Hindlimb muscle (tissue), 1 donor: ENCODE measurements around the gene TRMT61A. TPM values are rescaled to one million over a fixed set of nuclear protein-coding genes. Genes with fewer than 3 reads are reported as not detected.
"Not testable (repeated sequence)": the region's sequence is repeated elsewhere in the genome, so short reads cannot be mapped to it uniquely, and the experiment has no call there.

Experiments used
- DNase-seq: peaks from one replicate; pipeline ENCODE4 v3.0.0-alpha.2; 2013
- polyA plus RNA-seq: library from polyadenylated mRNA; unstranded; fragments of 120-200 nt; gene quantifications from one replicate; pipeline ENCODE4 v1.2.1, GENCODE V29; 2013; ENCODE audit not compliant: insufficient read length

The TRMT61A gene
- polyA plus RNA-seq, 1 donor, result 7.8 TPM

DNA sequence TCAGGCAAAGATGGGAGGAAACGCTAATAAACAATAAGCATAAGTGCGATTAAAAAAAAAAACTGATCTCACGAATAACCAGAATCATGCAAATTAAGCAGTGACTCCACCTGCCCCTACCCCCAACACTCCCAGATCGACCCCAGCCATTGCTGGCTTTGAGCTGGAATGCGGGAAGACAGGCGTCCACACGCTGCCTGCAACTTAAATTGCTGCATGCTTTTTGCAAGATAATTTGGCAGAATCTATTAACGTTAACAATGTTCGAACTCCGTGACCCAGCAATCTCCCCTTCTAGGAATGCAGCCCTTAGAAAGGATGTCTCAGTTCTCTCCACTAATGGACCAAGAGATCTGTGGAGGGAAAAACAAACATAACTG, 5.4 kb upstream of the TRMT61A start:
- DNase-seq, result no peak

DNA sequence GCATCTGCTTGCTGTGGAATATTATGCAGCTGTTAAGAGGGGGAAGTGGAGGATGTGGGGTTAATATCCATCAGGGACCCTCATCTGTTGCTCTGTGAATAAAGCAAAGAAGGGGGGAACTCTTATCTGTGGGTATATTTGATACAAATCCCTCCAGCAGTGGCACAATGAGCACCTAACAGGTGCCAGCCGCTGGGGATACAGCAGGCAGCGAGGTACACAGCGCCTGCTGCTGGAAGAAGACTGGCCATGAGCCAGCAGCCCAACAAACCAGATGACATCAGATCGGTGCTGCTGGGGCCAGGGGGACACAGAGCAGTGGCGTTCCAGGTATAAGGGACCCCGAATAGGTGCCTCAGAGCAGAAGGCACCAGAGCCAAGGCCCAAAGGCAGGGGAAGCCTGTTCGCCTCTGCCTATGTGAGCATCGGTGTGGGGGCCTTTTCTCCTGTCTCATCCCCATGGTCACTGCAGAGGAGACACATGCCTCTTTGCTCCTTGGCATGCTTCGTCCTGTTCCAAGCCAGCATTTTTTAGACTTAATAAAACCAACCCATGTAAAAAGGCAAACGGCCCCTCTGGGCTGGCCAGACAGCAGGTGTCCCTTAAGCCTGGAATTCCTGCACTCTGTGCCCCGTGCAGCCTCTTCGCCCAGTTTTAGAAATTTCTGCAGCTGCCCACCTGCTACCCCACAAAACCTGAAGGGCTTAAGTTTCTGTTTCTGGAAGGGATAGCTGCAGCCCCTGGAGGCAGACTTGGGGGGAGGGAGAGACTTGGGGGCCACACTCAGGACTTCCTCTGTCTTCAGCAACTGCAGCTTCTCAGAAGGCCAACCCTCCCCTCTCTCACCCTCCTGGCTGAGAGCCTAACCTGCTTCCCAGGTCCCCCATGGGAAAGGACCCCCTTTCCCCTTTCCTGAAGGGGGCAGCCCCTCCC, 4.7 kb upstream of the TRMT61A start:
- DNase-seq, result no peak

DNA sequence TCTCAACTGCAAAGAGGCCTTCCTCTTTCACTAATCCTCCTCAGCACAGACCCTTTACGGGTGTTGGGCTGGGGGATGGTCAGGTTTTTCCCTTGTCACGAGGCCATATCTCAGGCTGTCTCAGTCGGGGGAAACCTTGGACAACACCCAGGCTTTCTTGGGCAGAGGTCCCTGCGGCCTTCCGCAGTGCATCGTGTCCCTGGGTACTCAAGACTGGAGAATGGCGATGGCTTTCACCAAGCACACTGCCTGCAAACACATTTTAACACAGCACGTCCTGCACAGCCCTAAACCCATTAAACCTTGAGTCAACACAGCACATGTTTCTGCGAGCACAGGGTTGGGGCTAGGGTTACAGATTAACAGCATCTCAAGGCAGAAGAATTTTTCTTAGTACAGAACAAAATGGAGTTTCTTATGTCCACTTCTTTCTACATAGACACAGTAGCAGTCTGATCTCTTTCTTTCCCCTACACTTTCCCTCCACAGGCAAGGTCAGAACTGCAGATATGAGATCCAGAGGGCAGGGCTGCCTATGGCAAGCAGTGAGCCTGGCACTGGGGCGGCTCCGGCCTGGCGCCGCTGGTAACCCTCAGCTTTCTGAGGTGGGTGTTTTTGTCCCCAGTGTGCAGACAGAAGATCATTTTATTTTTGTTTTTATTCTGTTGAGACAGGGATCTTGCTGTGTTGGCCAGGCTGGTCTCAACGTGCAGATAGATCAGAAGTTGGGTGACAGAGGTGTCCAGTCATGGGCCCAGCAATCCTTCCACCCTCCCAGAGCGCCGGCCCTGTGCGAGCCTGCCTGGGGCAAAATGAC, 3.4 kb upstream of the TRMT61A start:
- not testable (repeated sequence) for DNase-seq

DNA sequence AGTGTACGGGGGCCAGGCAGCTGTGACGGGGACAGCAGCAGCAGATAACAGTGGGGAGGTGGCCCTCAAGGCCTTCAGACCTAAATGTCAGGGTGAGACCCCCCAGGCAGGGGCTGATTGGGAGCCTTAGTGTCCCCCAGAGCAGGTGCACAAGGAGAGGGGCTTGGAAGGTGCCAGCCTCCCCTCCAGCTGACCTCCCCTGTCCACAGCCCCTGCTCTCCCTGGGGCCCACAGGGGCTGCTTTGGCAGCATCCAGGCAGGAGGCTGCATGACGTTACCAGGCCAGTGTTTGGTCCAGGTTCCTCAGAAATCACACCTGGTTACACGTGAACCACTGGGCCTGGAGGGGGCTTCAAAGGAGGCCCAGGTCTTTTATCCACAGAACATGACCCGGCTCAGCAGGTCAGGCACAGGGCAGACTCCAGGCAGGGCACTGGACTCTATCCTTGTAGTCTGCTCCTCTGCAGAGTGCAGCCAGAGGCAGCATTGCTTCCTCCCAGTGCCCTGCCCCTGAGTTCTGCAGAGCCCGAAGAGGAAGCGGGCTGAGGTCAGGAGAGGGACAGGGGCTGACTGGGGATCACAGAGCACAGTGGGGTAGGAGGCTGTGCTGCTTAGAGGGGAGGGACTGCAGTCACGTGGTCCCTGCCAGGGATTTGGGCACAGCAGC, 2.6 kb upstream of the TRMT61A start:
- DNase-seq, result no peak

DNA sequence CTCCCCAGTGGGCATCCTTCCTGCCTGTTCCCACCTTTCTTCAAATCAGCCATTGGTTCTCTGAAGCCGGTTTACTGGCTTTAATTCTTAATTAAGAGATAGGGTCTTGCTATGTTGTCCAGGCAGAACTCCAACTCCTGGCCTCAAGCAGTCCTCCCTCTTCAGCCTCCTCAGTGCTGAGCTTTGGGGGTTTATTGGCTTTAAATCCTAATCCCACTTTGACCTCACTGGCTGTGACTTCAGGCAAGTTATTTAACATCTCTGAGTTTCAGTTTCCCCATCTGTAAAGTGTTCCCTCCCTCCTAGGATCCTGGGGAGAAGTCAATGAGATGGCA, 2.1 kb upstream of the TRMT61A start:
- no peak for DNase-seq

DNA sequence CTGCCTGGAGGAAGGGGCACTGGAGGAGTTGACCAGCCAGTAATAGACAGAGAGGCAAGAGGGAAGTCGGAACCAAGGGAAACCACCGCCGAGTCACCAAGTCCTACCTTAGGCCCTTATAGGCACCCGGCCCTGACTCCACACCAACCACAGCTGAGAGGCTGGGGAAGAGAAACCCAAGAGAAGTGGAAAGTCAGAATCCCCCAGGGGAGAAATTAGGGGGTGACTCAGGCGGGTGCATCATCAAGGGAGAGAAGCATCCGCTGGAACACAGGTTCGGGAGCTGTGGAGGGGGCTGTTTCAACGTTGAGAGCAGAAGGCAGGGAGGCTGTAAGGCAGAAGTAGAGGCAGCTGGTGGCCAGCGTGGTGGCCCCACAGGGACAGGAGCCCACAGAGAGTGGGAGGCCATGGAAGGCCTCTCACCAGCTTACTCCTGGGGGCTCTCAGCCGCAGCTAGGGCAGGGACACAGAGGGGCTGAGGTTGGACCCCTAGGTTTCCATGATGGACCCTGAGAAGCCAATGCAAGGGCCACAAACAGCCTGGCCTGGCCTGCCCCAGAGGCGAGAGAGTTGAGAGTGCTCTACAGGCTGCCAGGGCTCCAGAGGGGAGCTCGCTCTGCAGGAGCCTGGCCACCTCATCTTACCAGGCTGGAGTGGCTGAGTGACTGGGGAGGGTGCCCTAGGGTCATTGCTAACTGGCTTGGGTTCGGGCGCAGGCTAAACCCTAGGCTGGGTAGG, 1.4 kb upstream of the TRMT61A start:
- DNase-seq, result no peak

DNA sequence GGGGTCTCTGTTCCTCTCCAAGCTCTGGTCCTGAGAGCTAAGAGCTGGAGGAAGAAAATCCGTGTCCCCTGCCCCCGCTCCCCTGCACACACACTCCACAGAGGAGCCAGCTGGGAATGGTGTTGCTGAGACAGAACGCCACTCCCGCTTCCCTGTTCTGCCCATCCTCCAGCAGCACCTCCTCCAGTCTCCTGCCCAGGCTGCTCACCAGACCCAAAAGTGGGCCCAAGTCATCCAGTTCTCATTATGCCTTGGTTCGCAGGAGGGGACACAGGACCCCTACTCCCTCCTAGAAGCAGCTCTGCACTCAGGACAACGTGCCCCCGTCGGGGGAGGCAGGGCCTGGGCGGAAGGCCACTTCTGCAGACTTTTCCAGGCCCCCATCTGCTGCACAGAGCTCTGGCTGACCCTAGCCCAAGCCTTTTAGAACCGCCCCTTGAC, 830 bp upstream of the TRMT61A start:
- DNase-seq, result no peak

DNA sequence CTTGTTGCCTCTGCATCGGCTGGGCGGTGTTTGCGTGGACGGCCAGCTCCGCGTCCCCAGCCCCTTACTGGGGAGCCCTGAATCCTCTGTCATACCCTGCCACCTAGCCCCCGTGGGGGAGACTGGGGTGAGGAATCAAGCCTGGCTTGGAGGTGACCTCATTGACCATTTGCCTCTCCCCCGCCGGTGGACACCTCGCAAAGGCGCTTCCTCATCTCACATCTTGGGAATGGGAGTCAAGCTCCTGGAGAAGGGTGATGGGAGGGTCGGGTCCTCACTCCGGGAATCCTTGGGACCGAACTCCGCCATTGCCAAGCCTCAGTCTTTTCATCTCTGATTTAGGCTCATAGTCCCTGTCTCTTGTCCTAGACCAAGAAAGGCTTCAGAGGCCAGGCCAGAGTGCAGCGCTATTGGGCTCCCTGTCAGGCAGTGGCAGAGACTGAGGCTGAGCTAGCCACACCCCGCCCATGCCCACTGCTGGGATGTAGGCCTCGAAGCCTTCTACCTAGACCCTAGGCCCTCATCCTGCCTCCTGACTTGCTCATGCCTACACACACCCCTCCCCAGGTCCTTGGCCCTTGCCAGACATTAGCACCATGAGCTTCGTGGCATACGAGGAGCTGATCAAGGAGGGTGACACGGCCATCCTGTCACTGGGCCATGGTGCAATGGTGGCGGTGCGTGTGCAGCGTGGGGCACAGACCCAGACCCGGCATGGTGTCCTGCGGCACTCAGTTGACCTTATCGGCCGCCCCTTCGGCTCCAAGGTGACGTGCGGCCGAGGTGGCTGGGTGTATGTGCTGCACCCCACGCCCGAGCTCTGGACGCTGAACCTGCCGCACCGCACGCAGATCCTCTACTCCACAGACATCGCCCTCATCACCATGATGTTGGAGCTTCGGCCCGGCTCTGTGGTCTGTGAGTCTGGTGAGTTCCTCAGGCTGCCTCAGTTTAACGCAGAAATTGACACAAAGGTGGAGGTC, 678 bp downstream of the TRMT61A start:
- DNase-seq, result no peak

DNA sequence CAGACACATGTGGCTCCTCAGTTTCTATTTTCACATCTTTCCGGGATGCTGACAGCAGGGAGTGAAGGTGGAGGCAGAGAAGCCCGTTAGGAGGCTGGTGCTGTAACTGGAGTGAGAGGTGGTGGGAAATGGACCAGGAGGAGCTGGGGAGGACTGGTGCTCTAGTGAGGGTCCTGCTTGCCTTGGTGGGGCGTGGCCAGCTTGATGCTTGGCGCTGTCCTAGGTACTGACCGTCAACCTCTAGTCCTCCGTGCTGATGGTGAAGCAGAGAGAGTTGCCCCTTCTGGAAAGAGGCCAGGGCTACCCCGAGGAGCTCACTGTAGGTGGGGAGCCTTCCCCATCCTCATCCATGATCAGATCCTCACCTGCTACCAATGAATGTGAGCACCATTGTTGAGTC, 1.4 kb downstream of the TRMT61A start:
- no peak for DNase-seq

DNA sequence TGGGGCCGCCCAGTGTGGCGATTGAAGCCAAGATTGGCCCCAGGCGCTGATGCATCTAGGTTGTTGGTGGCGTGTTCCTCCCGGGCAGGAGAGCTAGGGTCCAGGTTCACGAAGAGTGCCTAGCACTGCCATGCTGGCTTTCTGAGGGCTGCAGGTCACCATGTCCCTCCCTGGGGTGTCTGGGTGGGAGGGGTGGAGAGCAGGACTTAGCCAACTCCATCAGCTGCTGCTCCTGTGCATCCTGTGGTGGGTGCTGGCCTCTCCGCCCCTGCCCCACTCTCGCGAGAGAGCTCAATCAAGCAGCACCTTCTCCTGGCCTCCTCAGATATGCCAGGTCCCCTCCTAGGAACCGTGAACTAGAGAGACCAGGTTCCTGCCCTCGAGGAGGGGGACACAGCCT, 1.8 kb downstream of the TRMT61A start:
- no peak for DNase-seq

DNA sequence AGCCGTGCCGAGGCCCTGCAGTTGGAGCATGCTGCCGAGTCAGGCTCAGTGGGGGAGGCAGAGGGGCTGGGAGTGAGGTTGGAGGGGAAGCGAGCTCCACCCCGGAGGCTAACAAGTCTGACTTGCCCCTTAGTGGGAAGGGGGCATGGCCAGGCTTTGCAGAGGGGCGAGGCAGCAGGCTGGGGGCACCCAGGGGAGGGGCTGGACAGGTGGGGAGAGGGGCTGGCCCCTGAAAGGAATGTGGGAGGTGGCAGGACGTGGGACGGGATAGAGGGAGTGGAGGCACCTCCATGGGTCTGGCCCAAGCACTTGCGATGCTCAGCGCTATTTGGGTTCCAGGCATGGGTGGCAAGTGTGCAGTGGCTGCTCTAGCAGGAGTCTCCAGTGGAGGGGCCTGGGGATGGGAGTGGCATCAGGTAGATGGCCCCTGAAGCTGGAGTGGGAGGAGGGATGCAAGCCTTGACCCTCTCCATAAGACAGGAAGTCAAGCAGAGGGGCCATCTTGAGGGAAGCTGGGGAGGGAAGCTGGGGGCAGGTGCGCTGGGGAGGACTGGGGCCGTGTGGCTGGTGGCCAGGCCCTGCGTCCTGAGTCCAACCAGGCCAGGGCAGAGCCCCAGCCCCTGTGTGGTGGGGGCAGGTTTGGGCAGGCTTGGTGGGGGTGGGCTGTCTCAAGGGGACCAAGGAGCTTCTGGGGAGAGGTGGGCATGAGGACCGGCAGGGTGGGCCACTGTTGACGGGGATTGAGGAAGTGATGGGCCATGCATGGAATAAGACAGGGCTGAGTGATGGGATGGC, 2.6 kb downstream of the TRMT61A start:
- no peak for DNase-seq

DNA sequence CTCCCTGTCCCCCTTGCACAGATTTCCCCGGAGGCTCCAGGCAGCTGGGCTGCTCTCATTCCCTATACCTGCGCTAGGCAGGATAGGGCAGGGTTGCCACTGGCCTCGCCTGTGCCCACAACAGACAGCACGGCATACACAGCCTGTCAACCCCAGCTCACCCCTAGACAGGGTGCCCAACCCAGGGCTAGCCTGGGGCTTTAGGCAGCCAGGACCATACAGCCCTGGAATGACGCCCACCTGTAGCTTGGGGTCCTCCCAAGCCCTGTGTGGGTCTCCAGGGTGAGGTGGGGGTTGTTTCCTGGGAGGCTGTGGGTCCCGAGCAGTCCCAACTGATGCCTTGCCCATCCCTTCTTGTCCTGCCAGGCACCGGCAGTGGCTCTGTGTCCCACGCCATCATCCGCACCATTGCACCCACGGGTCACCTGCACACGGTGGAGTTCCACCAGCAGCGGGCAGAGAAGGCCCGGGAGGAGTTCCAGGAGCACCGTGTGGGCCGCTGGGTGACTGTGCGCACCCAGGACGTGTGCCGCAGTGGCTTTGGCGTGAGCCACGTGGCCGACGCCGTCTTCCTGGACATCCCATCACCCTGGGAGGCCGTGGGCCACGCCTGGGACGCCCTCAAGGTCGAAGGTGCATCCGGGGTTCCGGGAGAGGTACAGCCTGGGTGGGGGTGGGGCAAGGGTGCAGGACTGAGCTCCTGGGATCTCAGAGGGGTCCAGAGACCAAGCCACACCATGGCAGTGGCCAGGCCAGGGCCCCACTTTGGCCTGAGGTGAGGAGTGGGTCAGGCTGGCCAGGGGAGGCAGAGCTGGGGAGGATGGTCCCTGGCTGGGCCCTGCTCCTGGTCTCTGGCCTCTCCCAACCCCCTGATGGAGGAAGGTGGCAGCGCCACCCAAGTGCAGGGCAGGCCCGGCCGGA, 3.5 kb downstream of the TRMT61A start:
- DNase-seq, result no peak

DNA sequence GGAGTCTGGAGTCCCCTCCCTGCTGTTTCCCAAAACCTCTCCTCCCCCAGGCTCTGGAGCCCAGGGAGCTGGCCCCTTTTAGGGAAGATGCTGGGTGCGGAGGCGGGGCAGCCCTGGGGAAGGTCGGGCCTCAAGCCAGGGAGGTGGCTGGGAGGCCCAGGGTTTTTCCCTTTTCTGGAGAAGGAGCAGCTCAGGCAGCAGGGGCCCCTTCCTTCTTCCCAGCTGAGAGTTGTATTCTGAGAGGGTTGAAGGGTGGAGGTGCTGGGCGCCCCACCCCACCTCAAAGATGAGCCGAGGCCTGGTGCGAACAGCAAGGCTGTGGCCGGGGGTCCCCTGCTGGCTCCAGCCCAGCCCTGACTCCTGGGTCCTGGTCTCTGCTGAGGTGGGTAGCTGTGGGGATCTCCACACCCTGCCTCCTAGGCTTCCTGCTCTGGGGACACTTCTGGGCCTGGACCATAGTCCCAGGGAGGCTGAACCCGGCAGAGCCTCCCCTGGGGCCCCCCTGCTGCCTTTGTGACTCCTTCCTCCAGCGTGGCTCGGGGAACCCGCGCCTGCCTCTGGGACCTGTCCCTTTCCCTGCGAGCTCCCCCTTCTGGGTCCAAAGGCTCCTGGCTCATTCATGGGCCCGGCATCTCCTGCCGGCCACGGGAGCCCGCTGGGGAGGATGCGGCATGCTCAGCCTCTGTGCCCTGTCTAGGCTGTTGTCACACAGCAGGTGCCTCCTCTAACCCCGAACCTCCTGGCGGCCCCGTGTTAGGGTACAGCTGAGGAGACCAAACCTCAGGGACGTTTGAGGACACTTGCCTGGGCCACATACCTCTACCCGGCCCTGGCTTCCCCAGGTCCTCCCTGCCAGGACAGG, 4.4 kb downstream of the TRMT61A start:
- no peak for DNase-seq

DNA sequence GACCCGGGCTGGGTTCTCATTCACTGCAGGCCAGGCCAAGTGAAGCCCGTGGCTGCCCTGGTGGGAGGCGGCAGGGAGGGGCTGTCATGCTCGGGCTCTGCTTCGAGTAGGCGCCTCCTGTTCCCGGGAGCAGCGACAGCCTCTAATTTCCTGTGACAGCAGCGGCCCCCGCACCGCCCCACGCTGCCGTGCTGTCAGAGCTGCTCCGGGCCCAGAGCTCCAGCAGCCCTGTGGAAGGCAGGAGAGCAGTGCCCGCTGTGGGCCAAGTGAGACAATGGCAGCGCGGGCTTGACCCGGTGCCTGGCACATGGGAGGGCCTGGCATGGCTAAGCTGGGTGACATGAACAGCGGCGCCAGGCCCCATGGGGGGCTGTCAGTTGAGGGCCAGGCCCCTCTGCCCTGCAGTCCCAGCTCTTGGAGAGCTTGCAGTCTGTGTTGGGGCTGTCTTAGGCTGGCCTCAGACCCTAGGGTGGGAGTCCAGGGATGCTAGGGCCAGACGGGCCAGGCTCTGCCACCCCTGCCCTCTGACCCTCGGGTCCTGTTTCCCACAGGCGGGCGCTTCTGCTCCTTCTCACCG, 5.1 kb downstream of the TRMT61A start:
- DNase-seq, result no peak

DNA sequence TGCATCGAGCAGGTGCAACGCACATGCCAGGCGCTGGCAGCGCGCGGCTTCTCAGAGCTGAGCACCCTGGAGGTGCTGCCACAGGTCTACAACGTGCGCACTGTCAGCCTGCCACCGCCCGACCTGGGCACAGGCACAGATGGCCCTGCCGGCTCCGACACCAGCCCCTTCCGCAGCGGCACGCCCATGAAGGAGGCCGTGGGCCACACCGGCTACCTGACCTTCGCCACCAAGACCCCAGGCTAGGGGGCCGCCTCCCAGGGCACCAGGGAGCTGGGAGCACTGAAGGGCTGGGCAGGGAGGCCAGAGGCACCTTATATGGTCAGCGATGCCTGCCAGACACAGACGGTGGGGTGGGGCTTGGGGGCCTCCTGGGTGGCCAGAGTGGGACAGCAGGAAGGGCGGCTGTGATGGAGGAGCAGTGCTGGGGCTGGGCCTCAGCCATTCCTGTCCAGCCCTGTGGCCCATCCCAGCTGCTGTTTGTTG, 5.6 kb downstream of the TRMT61A start:
- DNase-seq, result no peak

DNA sequence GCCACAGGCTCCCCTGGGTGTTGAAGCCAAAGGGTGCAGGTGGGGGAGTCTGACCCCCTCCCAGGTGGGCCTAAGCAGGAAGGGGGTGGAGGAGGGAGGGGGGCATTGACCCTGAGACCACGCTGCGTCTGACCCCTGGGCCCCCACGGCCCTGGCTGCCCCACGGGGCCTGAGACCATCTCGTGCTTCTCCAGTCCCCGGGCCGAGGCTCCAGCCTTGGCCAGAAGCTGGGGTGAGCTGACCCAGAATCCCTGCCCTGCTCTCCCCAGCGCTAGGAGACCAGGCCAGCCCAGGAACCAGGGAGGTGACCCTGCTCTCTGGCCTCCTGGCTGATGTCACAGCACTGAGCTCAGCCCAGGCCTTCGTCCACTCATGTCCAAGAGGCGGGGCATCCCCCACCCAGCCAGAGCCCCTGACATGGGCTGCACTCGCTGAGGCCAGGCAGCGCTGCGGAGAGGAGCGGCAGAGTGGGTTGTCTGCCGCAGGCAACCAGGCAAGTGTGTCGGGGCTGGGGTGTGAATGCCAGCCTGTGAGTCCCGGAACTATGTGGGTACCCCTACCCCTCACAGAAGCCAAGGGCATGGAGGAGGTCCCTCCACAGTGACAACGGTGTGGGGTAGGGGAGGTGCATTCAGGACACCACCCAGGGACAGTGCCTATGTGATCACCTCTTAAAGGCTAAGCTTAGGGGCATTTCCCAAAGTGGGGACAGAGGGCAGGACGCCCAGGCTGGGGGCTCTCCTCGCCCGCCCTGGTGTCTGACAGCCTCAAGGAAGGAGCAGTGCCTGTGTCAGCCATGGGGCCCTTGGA, 6.3 kb downstream of the TRMT61A start:
- DNase-seq, result no peak
